GM23338 (cell line): ENCODE data around the gene TNIP1. TPM values are rescaled to one million over a fixed set of nuclear protein-coding genes. Genes with fewer than 3 reads are reported as not detected.

Experiments used
- ATAC-seq: fragments of 200-7000 bp; cut with Tn5 transposase; 3 replicates; pipeline ENCODE4 v1.9.1; 2020
- DNase-seq: peaks from one replicate; pipeline ENCODE4 v3.0.0-alpha.2; 2015; ENCODE audit warnings: low spot score
- H2AFZ ChIP-seq: fragments of 200-600 bp; sonication (generic); 2 replicates; pipeline ENCODE4 v1.8.0; 2016; ENCODE audit warnings: antibody characterized with exemption, mild to moderate bottlenecking, moderate library complexity
- H3F3A ChIP-seq: fragments of 200-600 bp; sonication (generic); replicated peaks from 2 replicates; pipeline ENCODE4 v1.8.0; 2017; ENCODE audit warnings: antibody characterized with exemption, mixed run types, low read depth
- H3K27ac ChIP-seq: fragments of 200-600 bp; sonication (generic); 2 replicates; pipeline ENCODE4 v1.6.1; 2016; ENCODE audit warnings: low read depth
- H3K27me3 ChIP-seq: fragments of 200-600 bp; sonication (generic); 2 replicates; pipeline ENCODE4 v1.8.0; 2016; ENCODE audit warnings: mild to moderate bottlenecking, mixed run types, moderate library complexity; ENCODE audit not compliant: insufficient read depth
- H3K36me3 ChIP-seq: fragments of 200-600 bp; sonication (generic); 2 replicates; pipeline ENCODE4 v1.8.0; 2016; ENCODE audit warnings: mild to moderate bottlenecking; ENCODE audit not compliant: insufficient read depth
- H3K4me1 ChIP-seq: fragments of 200-600 bp; sonication (generic); 2 replicates; pipeline ENCODE4 v1.8.0; 2016; ENCODE audit warnings: mild to moderate bottlenecking, moderate library complexity; ENCODE audit not compliant: insufficient read depth
- H3K4me2 ChIP-seq: fragments of 200-600 bp; sonication (generic); 2 replicates; pipeline ENCODE4 v1.7.1; 2017; ENCODE audit warnings: mixed run types
- H3K4me3 ChIP-seq: fragments of 200-600 bp; sonication (generic); 2 replicates; pipeline ENCODE4 v1.6.1; 2016; ENCODE audit warnings: mixed run types
- H3K79me2 ChIP-seq: fragments of 200-600 bp; sonication (generic); replicated peaks from 2 replicates; pipeline ENCODE4 v1.8.0; 2017; ENCODE audit warnings: mild to moderate bottlenecking; ENCODE audit not compliant: insufficient read depth
- H3K9me2 ChIP-seq: fragments of 200-600 bp; sonication (generic); 2 replicates; pipeline ENCODE4 v1.8.0; 2017; ENCODE audit not compliant: insufficient read depth
- H4K20me1 ChIP-seq: fragments of 200-600 bp; sonication (generic); replicated peaks from 2 replicates; pipeline ENCODE4 v1.8.0; 2017; ENCODE audit warnings: mild to moderate bottlenecking; ENCODE audit not compliant: insufficient read depth
- H3K27ac Mint-ChIP-seq: 2 replicates; pipeline ENCODE4 v1.8.0; 2020; ENCODE audit warnings: inconsistent platforms, mild to moderate bottlenecking, moderate library complexity, mixed read lengths
- H3K27me3 Mint-ChIP-seq: 3 replicates; pipeline ENCODE4 v1.8.0; 2022; ENCODE audit warnings: low read depth, mild to moderate bottlenecking, moderate library complexity, mixed read lengths, inconsistent platforms; ENCODE audit not compliant: insufficient read depth, poor library complexity
- H3K36me3 Mint-ChIP-seq: 3 replicates; pipeline ENCODE4 v1.8.0; 2021; ENCODE audit warnings: low read depth, mild to moderate bottlenecking, inconsistent platforms, moderate library complexity, mixed read lengths
- H3K4me1 Mint-ChIP-seq: 3 replicates; pipeline ENCODE4 v1.8.0; 2020; ENCODE audit warnings: mild to moderate bottlenecking, inconsistent platforms, mixed read lengths
- H3K4me3 Mint-ChIP-seq: 3 replicates; pipeline ENCODE4 v1.8.0; 2021; ENCODE audit warnings: moderate library complexity, mild to moderate bottlenecking, inconsistent platforms, mixed read lengths
- H3K9me3 Mint-ChIP-seq: 3 replicates; pipeline ENCODE4 v1.8.0; 2020; ENCODE audit warnings: moderate library complexity, mild to moderate bottlenecking, inconsistent platforms, mixed read lengths
- CREB1 ChIP-seq: fragments of 250-450 bp; sonication (Bioruptor Pico); IDR thresholded peaks from 2 replicates; pipeline ENCODE4 v1.5.0; 2020; ENCODE audit warnings: low read depth, mild to moderate bottlenecking, moderate library complexity
- CTCF ChIP-seq, 2 experiments: fragments of 200-600 bp in 1 of 2; sonication (generic) in 1 of 2; conservative IDR thresholded peaks; 2 replicates each; pipeline versions ENCODE4 v1.5.1 to v1.6.1; 2016 to 2017; ENCODE audit warnings: antibody characterized with exemption in 2 of 2, low read depth in 2 of 2, mild to moderate bottlenecking in 2 of 2, moderate library complexity in 1 of 2
- ETS1 ChIP-seq: IDR thresholded peaks from 2 replicates; pipeline ENCODE4 v1.6.1; 2016; ENCODE audit warnings: antibody characterized with exemption
- EZH2 ChIP-seq: fragments of 200-600 bp; sonication (generic); IDR thresholded peaks from one replicate; pipeline ENCODE4 v1.8.0; 2017; ENCODE audit warnings: antibody characterized with exemption, mild to moderate bottlenecking, low read depth; ENCODE audit not compliant: unreplicated experiment
- EZH2phosphoT487 ChIP-seq: fragments of 200-600 bp; sonication (generic); IDR thresholded peaks from one replicate; pipeline ENCODE4 v1.8.1; 2018; ENCODE audit warnings: antibody characterized with exemption; ENCODE audit not compliant: unreplicated experiment
- JUNB ChIP-seq: IDR thresholded peaks from one replicate; pipeline ENCODE4 v1.6.1; 2016; ENCODE audit warnings: antibody characterized with exemption; ENCODE audit not compliant: unreplicated experiment
- NANOG ChIP-seq: IDR thresholded peaks from 2 replicates; pipeline ENCODE4 v1.6.1; 2016; ENCODE audit warnings: antibody characterized with exemption, borderline replicate concordance
- POLR2AphosphoS5 ChIP-seq: IDR thresholded peaks from 2 replicates; pipeline ENCODE4 v1.6.1; 2016; ENCODE audit warnings: antibody characterized with exemption, low read depth
- REST ChIP-seq: IDR thresholded peaks from one replicate; pipeline ENCODE4 v1.6.1; 2018; ENCODE audit warnings: antibody characterized with exemption; ENCODE audit not compliant: unreplicated experiment
- ZNF114 ChIP-seq: fragments of 250-450 bp; sonication (Bioruptor Pico); IDR thresholded peaks from 2 replicates; pipeline ENCODE4 v1.5.0; 2020; ENCODE audit warnings: mild to moderate bottlenecking, moderate library complexity
- ZNF331 ChIP-seq: fragments of 250-450 bp; sonication (Bioruptor Pico); IDR thresholded peaks from 2 replicates; pipeline ENCODE4 v1.5.0; 2020; ENCODE audit warnings: low read depth, mild to moderate bottlenecking, moderate library complexity
- polyA plus RNA-seq: library from polyadenylated mRNA; unstranded; fragments of >200 nt; fragmentation: Nextera tagmentation; extraction: Ambion mirVana; gene quantifications from 2 replicates; pipeline ENCODE4 v1.2.1, GENCODE V29; 2016
- total RNA-seq: library from RNA; depleted of rRNA; stranded (reverse); fragments of >200 nt; shearing (Covaris generic); gene quantifications from 2 replicates; pipeline ENCODE4 v1.2.3, GENCODE V29; 2014

The TNIP1 gene
- total and polyA plus RNA-seq, 2 experiments from 2014 or later, result 10.3 to 29.6 TPM

GRCh38 chr5:150999704-151000442, 81.0 kb downstream of the TNIP1 start (continued):
- TF ChIP-seq CTCF (conservative IDR thresholded peaks at IDR 0.05; ENCODE audit: low read depth in 2 of 2), result no peak
- TF ChIP-seq POLR2AphosphoS5, result no peak
- TF ChIP-seq ETS1, result no peak
- no peak for TF ChIP-seq CREB1 (CRISPR knock-in tag)
- no peak for TF ChIP-seq ZNF114 (CRISPR knock-in tag)
- no peak for TF ChIP-seq NANOG
- no peak for TF ChIP-seq REST
- no peak for TF ChIP-seq EZH2
- no peak for TF ChIP-seq ZNF331
- TF ChIP-seq EZH2phosphoT487, result no peak

- H3K9me3 Mint-ChIP-seq, result peaks cover 42% of the 10 kb centered on the region
- H4K20me1 ChIP-seq, result no peaks in the 10 kb centered on the region
- no peak overlapping the region for H3K4me2 ChIP-seq
- no peak overlapping the region for H3K27ac ChIP-seq
- no peaks in the 10 kb centered on the region for H3K79me2 ChIP-seq
- H3K9me2 ChIP-seq, result no peaks in the 10 kb centered on the region
- no peaks in the 10 kb centered on the region for H3K36me3 ChIP-seq
- DNase-seq (no peak), ATAC-seq (no peak)
- no peaks in the 10 kb centered on the region for H3K4me1 ChIP-seq
- H3K4me1 Mint-ChIP-seq, result no peaks in the 10 kb centered on the region
- no peak overlapping the region for H3K4me3 Mint-ChIP-seq
- H3K27ac Mint-ChIP-seq, result no peak overlapping the region
- no peak overlapping the region for H3K4me3 ChIP-seq
- no peaks in the 10 kb centered on the region for H3K27me3 ChIP-seq
- H3K27me3 Mint-ChIP-seq, result peaks cover 3% of the 10 kb centered on the region
- H3K36me3 Mint-ChIP-seq, result peaks cover 5% of the 10 kb centered on the region; the same call in 2 of the 3 replicates
- H2AFZ ChIP-seq, result no peak overlapping the region
- no peaks in the 10 kb centered on the region for H3F3A ChIP-seq
- no peak for TF ChIP-seq ZNF331
- TF ChIP-seq ETS1, result no peak
- no peak for TF ChIP-seq REST
- TF ChIP-seq EZH2phosphoT487, result no peak
- TF ChIP-seq ZNF114 (CRISPR knock-in tag), result no peak
- no peak for TF ChIP-seq POLR2AphosphoS5
- no peak for TF ChIP-seq JUNB
- TF ChIP-seq NANOG, result no peak
- TF ChIP-seq CTCF (conservative IDR thresholded peaks at IDR 0.05; ENCODE audit: low read depth in 2 of 2), result no peak
- TF ChIP-seq CREB1 (CRISPR knock-in tag), result no peak
Measured at GRCh38 chr5:150993826-150994412, 86.9 kb downstream of the TNIP1 start.
